Measurements from ENCODE around the gene TAAR9.

DNA sequence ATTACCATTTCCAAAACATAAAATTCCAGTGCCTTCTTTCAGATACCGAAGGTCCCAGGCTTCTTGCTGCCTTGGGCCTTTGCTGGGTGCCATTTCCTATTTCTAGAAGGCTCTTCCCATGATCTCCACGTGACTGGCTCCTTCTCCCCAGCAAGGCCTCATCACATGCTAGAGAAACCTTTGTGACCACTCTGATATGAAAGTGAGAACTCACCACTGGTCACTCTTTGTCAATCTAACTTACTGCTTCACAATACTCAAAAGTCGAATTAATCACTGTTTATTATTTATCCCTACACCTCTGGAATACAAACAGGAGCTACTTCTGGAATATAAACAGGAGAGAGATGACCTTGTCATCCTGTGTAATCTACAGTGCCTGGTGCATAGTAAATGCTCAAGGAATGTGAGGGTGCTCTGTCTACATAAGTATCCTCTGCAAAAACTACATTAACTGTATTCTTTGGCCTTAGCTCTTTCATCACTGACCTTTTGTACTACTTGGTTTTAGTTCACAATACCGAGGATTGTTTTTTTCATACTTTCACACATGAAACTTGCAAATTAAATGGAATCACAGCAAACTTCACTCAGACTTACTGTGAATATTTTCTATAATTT is 26.8 kb upstream of the TAAR9 start:
- TF ChIP-seq, protein P1, sequence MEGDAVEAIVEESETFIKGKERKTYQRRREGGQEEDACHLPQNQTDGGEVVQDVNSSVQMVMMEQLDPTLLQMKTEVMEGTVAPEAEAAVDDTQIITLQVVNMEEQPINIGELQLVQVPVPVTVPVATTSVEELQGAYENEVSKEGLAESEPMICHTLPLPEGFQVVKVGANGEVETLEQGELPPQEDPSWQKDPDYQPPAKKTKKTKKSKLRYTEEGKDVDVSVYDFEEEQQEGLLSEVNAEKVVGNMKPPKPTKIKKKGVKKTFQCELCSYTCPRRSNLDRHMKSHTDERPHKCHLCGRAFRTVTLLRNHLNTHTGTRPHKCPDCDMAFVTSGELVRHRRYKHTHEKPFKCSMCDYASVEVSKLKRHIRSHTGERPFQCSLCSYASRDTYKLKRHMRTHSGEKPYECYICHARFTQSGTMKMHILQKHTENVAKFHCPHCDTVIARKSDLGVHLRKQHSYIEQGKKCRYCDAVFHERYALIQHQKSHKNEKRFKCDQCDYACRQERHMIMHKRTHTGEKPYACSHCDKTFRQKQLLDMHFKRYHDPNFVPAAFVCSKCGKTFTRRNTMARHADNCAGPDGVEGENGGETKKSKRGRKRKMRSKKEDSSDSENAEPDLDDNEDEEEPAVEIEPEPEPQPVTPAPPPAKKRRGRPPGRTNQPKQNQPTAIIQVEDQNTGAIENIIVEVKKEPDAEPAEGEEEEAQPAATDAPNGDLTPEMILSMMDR (IDR thresholded peaks at IDR 0.05): no peak
- TF ChIP-seq POLR2A (IDR thresholded peaks at IDR 0.05): no peak

Measured in transverse colon (tissue), 3 donors.